ENCODE data around the gene OMD. TPM values are rescaled to one million over a fixed set of nuclear protein-coding genes. Genes with fewer than 3 reads are reported as not detected.

Gene OMD
- total and polyA plus RNA-seq, 9 of the 15 experiments (the other 6 are each of a cell fraction or from before 2014, with no cell fraction given) = 0.21 TPM; not detected in 8

DNA sequence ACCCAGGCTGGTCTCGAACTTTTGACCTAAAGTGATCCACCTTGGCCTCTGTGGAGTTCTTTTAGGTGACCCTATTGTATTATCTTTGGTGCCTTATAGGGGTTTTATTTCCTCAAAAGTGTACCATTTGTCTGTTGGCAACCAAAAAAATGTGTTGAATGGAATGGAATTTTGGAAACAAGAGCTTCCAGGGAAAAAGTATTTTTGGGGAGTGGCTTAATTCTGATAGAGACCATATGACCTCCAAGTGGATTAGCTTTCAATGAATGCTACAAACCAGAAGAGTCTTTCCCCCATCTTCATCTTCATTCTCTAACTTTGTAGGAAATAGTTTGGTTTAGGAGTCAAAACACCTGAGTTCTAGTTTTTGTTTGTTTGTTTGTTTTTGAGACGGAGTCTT is 16.5 kb downstream of the OMD start:
- no peaks in the 10 kb centered on the region for H3K27me3 ChIP-seq (ENCODE audit: control insufficient read depth in 2 of 2, insufficient read depth in 2 of 2, low read length in 2 of 2)
- no peak overlapping the region for H3K9ac ChIP-seq (ENCODE audit: insufficient read depth in 1 of 2, low read depth in 2 of 2, low read length in 2 of 2)
- no peak for DNase-seq (ENCODE audit: extremely low read depth in 1 of 4, low spot score in 3 of 4)
- no peak overlapping the region for H3K4me2 ChIP-seq (ENCODE audit: insufficient read depth, low read length)
- no peaks in the 10 kb centered on the region for H3K9me3 ChIP-seq (replicated peaks; ENCODE audit: control insufficient read depth, insufficient read depth, low read depth, low read length)
- no peak overlapping the region for H3K4me3 ChIP-seq
- peaks cover 0 to 11% of the 10 kb centered on the region in 2 experiments; a peak in 3 of 5 replicates for H3K4me1 ChIP-seq (replicated peaks in 1 of 2; ENCODE audit: control insufficient read depth in 2 of 2, insufficient read depth in 2 of 2, low read length in 2 of 2)
- H2AFZ ChIP-seq (ENCODE audit: low read depth, low read length) = no peak overlapping the region
- ChIA-PET POLR2A (interaction anchor here (1.3 kb wide), 1 partner anchor 39 kb away, joined by 5 read pairs; no protein-coding TSS in a partner anchor), CTCF (ENCODE audit: low intra/inter-chr PET ratio) (no interaction called here)
- no peak for ATAC-seq
- BruUV-seq (replicated peaks) = no TSS peak
- H3K79me2 ChIP-seq (ENCODE audit: control insufficient read depth, insufficient read depth, low read length) = no peaks in the 10 kb centered on the region
- in situ Hi-C loops (cut with MboI) (no loop called here), intact Hi-C loops (cut with micrococcal nuclease) (no loop called here)
- no peak for FAIRE-seq
- no peaks in the 10 kb centered on the region for H4K20me1 ChIP-seq (replicated peaks; ENCODE audit: control insufficient read depth, insufficient read depth, low read length)
- whole genome bisulfite sequencing (ENCODE audit: insufficient coverage, low coverage, missing lambda C conversion rate) = 85% methylated on average over 2 of the region's 2 CpGs
- no peaks in the 10 kb centered on the region for H3K9me1 ChIP-seq (ENCODE audit: control insufficient read depth, insufficient read depth, low read length)
- no peaks in the 10 kb centered on the region for H3K36me3 ChIP-seq (ENCODE audit: control insufficient read depth, insufficient read depth, low read length)
- H3K27ac ChIP-seq (ENCODE audit: extremely low read depth, low read depth, low read length) = no peak overlapping the region
- no peak for TF ChIP-seq EP300 (IDR thresholded peaks at IDR 0.05; ENCODE audit: low read length)
- TF ChIP-seq EWSR1 (IDR thresholded peaks at IDR 0.05; ENCODE audit: borderline replicate concordance, low read depth, partially characterized antibody) = no peak
- TF ChIP-seq ETV1 (tag; conservative IDR thresholded peaks at IDR 0.05; ENCODE audit: low read depth) = no peak
- no peak for TF ChIP-seq RHOXF2B (CRISPR knock-in tag; conservative IDR thresholded peaks at IDR 0.05)
- TF ChIP-seq FOXA3 (CRISPR knock-in tag; conservative IDR thresholded peaks at IDR 0.05 in 1 of 2, IDR thresholded peaks at IDR 0.05 in 1 of 2) = no peak
- TF ChIP-seq CUX1 (CRISPR knock-in tag; IDR thresholded peaks at IDR 0.05) = no peak
